Right lobe of liver (tissue), 6 donors: ENCODE data around the gene HDAC4. TPM values are rescaled to one million over a fixed set of nuclear protein-coding genes. Genes with fewer than 3 reads are reported as not detected.

Source experiments
- ATAC-seq, 4 donors: fragments of 200-7000 bp; cut with Tn5 transposase; one replicate each; pipeline ENCODE4 v1.9.1; 2020; ENCODE audit warnings: mild to moderate bottlenecking in 4 of 4, moderate library complexity in 4 of 4
- DNase-seq, 3 donors: peaks; one replicate each; pipeline ENCODE4 v3.0.0-alpha.2; 2020
- H3K27ac ChIP-seq, 3 donors: fragments of 200-600 bp; one replicate each; pipeline ENCODE4 v1.8.0; 2022
- H3K27me3 ChIP-seq, 2 donors: fragments of 200-600 bp; one replicate each; pipeline ENCODE4 v1.8.0; 2022
- H3K36me3 ChIP-seq, 4 donors: fragments of 200-600 bp; sonication (generic) in 1 of 4; one replicate each; pipeline versions ENCODE4 v1.5.1 to v1.8.0; 2017 to 2022; ENCODE audit warnings: control low read depth in 1 of 4
- H3K4me1 ChIP-seq, 4 donors: fragments of 200-600 bp; sonication (generic) in 1 of 4; one replicate each; pipeline versions ENCODE4 v1.5.1 to v1.8.0; 2017 to 2022; ENCODE audit warnings: control low read depth in 1 of 4
- H3K4me3 ChIP-seq, 3 donors: fragments of 200-600 bp; one replicate each; pipeline ENCODE4 v1.8.0; 2022
- H3K9me3 ChIP-seq, 4 donors: fragments of 200-600 bp; sonication (generic) in 1 of 4; one replicate each; pipeline versions ENCODE4 v1.5.1 to v1.8.0; 2017 to 2022; ENCODE audit warnings: control low read depth in 1 of 4
- CTCF ChIP-seq, 4 donors: fragments of 200-600 bp in 3 of 4; fragments of 450-650 bp in 1 of 4; IDR thresholded peaks; one replicate each; pipeline versions ENCODE4 v1.5.1 to v1.8.0; 2016 to 2022; ENCODE audit warnings: antibody characterized with exemption in 4 of 4, mild to moderate bottlenecking in 2 of 4
- POLR2A ChIP-seq: fragments of 450-650 bp; IDR thresholded peaks from one replicate; pipeline ENCODE4 v1.6.1; 2017; ENCODE audit warnings: antibody characterized with exemption, mild to moderate bottlenecking
- WGBS: methylation state at CpG from one replicate; pipeline ENCODE4 v1.1.6; 2018; ENCODE audit warnings: low coverage, low lambda C conversion rate; ENCODE audit not compliant: insufficient coverage; ENCODE audit errors: missing lambda C conversion rate; 5-methylcytosine and 5-hydroxymethylcytosine counted together
- intact Hi-C, 2 donors: fragments of 100-400 bp; cut with DNase I; formaldehyde crosslinking; loops; one replicate each; pipeline versions ENCODE4 v1.11.2 to v1.14.1; 2022
- total RNA-seq, 6 experiments: library from RNA; depleted of rRNA in 2 of 6; stranded (reverse); fragments of >200 nt in 2 of 6; fragmentation: NEBNext Ultra II Directional in 3 of 6; extraction: Animal tissue kit (Norgen Biotek cat#: 25700) in 3 of 6; gene quantifications; one replicate each; pipeline versions ENCODE4 v1.1.0 to v1.2.4, GENCODE V29; 2016 to 2023
- donor health status: DM: no; HTN: yes; CAD: no.
- donor health status: DM: no; HTN: no; CAD: no.
- donor health status: DM: no; HTN: no; CAD: no.
- donor health status: DM: no; HTN: yes; CAD: no.
- donor health status: DM: no; HTN: yes; CAD: no.

Gene HDAC4
- total RNA-seq, 6 experiments from 2014 or later = 8.9 to 22.4 (median 14.7) TPM

- ATAC-seq (no peak), DNase-seq (peak in 1 of 3 donors; percentile 40)
- no peak overlapping the region for H3K27ac ChIP-seq
- H3K27me3 ChIP-seq = no peaks in the 10 kb centered on the region
- no peaks in the 10 kb centered on the region for H3K36me3 ChIP-seq
- 100% methylated on average over 6 of the region's 22 CpGs for WGBS
- H3K9me3 ChIP-seq = no peaks in the 10 kb centered on the region
- no peak overlapping the region for H3K4me3 ChIP-seq
- no peak for TF ChIP-seq CTCF (IDR thresholded peaks at IDR 0.05)
- no peak for TF ChIP-seq POLR2A
- intact Hi-C loops = no loop called here
- H3K4me1 ChIP-seq = peaks cover 0 to 6% (median 2%) of the 10 kb centered on the region in 4 donors
Observed at GRCh38 chr2:239261796-239262483, 138.9 kb downstream of the HDAC4 start.

GRCh38 chr2:239261356-239261755, 139.5 kb downstream of the HDAC4 start:
- H3K27ac ChIP-seq = no peak overlapping the region
- H3K4me1 ChIP-seq = peaks cover 0 to 5% (median 1%) of the 10 kb centered on the region in 4 donors
- H3K9me3 ChIP-seq = no peaks in the 10 kb centered on the region
- H3K27me3 ChIP-seq = no peaks in the 10 kb centered on the region
- intact Hi-C loops = no loop called here
- no peaks in the 10 kb centered on the region for H3K36me3 ChIP-seq
- TF ChIP-seq CTCF (IDR thresholded peaks at IDR 0.05) (no peak), POLR2A (no peak)
- H3K4me3 ChIP-seq = no peak overlapping the region
- 100% methylated on average over 1 of the region's 8 CpGs for WGBS
- ATAC-seq = no peak
- DNase-seq = peak in 1 of 3 donors; percentile 14

- Histone ChIP-seq H3K36me3 (no peaks in the 10 kb centered on the region), H3K27ac (no peak overlapping the region), H3K4me3 (no peak overlapping the region), H3K27me3 (no peaks in the 10 kb centered on the region), H3K9me3 (no peaks in the 10 kb centered on the region), H3K4me1 (peaks cover 0 to 5% (median 1%) of the 10 kb centered on the region in 4 donors)
- 90% methylated on average over 15 of the region's 21 CpGs for WGBS
- TF ChIP-seq CTCF (IDR thresholded peaks at IDR 0.05) (no peak), POLR2A (no peak)
- no peak for ATAC-seq
- DNase-seq = peak in 1 of 3 donors; percentile 42
- intact Hi-C loops = no loop called here
Observed at GRCh38 chr2:239260546-239261327, 140.1 kb downstream of the HDAC4 start.

GRCh38 chr2:239259603-239260298, 141.1 kb downstream of the HDAC4 start:
- Histone ChIP-seq H3K4me1 (no peaks in the 10 kb centered on the region), H3K36me3 (no peaks in the 10 kb centered on the region), H3K27ac (no peak overlapping the region), H3K4me3 (no peak overlapping the region), H3K27me3 (no peaks in the 10 kb centered on the region), H3K9me3 (no peaks in the 10 kb centered on the region)
- DNase-seq (peak in 1 of 3 donors; percentile 38), ATAC-seq (peak; percentile 41 to 76 (median 48))
- intact Hi-C loops = no loop called here
- WGBS = 45% methylated on average over 8 of the region's 18 CpGs
- no peak for TF ChIP-seq CTCF (IDR thresholded peaks at IDR 0.05)
- TF ChIP-seq POLR2A = no peak
